Nephron (organoid): ENCODE data around the gene HBB.
"Not testable (repeated sequence)": the region's sequence is repeated elsewhere in the genome, so short reads cannot be mapped to it uniquely, and the experiment has no call there.

Experiments used
- H3K27ac Mint-ChIP-seq, 3 experiments: 2 replicates each; pipeline ENCODE4 v1.8.0; 2020; ENCODE audit warnings: mixed read lengths in 3 of 3, mild to moderate bottlenecking in 2 of 3, moderate library complexity in 1 of 3
- H3K27me3 Mint-ChIP-seq: 2 replicates; pipeline ENCODE4 v1.8.0; 2021; ENCODE audit warnings: low read depth, mild to moderate bottlenecking, moderate library complexity, mixed read lengths
- H3K36me3 Mint-ChIP-seq: 2 replicates; pipeline ENCODE4 v1.8.0; 2020; ENCODE audit warnings: low read depth, mixed read lengths
- H3K4me1 Mint-ChIP-seq: 2 replicates; pipeline ENCODE4 v1.8.0; 2020; ENCODE audit warnings: mixed read lengths
- H3K4me3 Mint-ChIP-seq, 3 experiments: 2 replicates each; pipeline ENCODE4 v1.8.0; 2020; ENCODE audit warnings: mild to moderate bottlenecking in 3 of 3, mixed read lengths in 3 of 3, moderate library complexity in 2 of 3
- H3K9me3 Mint-ChIP-seq: 2 replicates; pipeline ENCODE4 v1.8.0; 2020; ENCODE audit warnings: mixed read lengths
- TF ChIP-seq, protein P1 (sequence below), 3 experiments: fragments of 200-600 bp; sonication (generic); IDR thresholded peaks; one replicate each; pipeline ENCODE4 v1.5.0; 2021; ENCODE audit warnings: antibody characterized with exemption in 3 of 3; ENCODE audit not compliant: unreplicated experiment in 3 of 3

HBB gene

DNA sequence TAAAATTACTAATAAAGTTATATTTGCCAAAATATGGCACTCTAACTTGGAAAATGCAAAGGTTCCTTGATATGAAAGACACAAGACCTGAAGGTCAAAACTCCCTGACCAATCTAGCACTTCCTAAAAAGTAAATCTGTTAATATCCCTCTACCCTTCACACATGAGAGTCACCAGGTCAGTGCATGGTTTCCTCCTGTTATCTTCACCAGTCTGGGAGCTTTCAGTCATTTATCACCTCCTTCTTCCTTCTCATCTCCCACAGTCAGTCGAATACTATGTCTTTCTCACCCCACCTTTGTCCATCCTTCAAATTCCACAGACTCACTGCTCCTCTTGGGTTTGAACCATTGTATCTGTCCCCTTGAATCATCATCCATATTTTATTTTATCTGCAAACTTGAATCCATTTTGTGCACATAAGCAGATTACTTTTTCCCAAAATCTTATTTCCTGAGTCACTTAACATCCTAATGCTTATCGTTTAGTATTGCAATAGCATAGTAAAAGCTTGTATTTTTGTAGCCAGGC, 40.2 kb upstream of the HBB start:
- Mint-ChIP-seq H3K27me3 (no peaks in the 10 kb centered on the region), H3K4me1 (no peaks in the 10 kb centered on the region), H3K9me3 (peaks cover 1% of the 10 kb centered on the region), H3K27ac (no peak overlapping the region), H3K4me3 (no peak overlapping the region), H3K36me3 (no peaks in the 10 kb centered on the region)
- TF ChIP-seq, protein P1, sequence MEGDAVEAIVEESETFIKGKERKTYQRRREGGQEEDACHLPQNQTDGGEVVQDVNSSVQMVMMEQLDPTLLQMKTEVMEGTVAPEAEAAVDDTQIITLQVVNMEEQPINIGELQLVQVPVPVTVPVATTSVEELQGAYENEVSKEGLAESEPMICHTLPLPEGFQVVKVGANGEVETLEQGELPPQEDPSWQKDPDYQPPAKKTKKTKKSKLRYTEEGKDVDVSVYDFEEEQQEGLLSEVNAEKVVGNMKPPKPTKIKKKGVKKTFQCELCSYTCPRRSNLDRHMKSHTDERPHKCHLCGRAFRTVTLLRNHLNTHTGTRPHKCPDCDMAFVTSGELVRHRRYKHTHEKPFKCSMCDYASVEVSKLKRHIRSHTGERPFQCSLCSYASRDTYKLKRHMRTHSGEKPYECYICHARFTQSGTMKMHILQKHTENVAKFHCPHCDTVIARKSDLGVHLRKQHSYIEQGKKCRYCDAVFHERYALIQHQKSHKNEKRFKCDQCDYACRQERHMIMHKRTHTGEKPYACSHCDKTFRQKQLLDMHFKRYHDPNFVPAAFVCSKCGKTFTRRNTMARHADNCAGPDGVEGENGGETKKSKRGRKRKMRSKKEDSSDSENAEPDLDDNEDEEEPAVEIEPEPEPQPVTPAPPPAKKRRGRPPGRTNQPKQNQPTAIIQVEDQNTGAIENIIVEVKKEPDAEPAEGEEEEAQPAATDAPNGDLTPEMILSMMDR (IDR thresholded peaks at IDR 0.05; ENCODE audit: unreplicated experiment in 3 of 3): no peak

DNA sequence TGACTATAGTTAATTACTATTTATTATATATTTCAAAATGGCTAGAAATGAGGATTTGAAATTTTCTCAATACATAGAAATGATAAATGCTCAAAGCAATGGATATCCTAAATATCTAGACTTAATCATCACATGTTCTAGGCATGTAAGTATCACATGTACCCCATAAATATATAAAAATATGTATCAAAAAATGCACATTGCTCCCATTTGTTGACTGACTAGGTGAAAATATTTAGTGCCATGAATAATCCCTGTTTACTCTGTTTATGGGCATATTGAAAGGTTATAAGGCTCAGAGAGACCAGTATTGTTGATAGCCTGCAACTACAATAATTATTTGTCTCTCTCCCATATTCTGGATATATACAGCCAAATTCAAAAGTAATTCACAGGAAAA, 39.7 kb upstream of the HBB start:
- H3K27ac Mint-ChIP-seq: no peak overlapping the region
- peaks cover 2% of the 10 kb centered on the region for H3K9me3 Mint-ChIP-seq
- H3K4me1 Mint-ChIP-seq: no peaks in the 10 kb centered on the region

DNA sequence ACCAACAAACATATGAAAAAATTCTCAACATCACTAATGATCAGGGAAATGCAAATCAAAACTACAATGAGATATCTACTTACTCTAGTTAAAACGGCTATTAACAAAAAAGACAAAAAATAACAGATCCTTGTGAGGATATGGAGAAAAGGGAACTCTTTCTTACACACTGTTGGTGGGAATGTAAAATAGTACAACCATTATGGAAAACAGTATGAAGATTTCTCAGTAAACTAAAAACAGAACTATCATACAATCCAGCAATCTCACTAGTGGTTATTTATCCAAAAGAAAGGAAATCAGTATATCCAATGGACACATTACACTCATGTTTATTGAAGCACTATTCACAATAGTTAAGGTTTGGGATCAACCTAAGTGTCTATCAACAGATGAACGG, 39.0 kb upstream of the HBB start:
- Mint-ChIP-seq H3K4me3 (no peak overlapping the region), H3K4me1 (no peaks in the 10 kb centered on the region), H3K9me3 (peaks cover 8% of the 10 kb centered on the region), H3K27me3 (no peaks in the 10 kb centered on the region), H3K36me3 (no peaks in the 10 kb centered on the region), H3K27ac (no peak overlapping the region)
- TF ChIP-seq, protein P1 (IDR thresholded peaks at IDR 0.05; ENCODE audit: unreplicated experiment in 3 of 3): no peak

More for the DNA sequence above, 39.7 kb upstream of the HBB start:
- H3K27me3 Mint-ChIP-seq: no peaks in the 10 kb centered on the region
- no peaks in the 10 kb centered on the region for H3K36me3 Mint-ChIP-seq
- TF ChIP-seq, protein P1 (IDR thresholded peaks at IDR 0.05; ENCODE audit: unreplicated experiment in 3 of 3): no peak
- H3K4me3 Mint-ChIP-seq: no peak overlapping the region

DNA sequence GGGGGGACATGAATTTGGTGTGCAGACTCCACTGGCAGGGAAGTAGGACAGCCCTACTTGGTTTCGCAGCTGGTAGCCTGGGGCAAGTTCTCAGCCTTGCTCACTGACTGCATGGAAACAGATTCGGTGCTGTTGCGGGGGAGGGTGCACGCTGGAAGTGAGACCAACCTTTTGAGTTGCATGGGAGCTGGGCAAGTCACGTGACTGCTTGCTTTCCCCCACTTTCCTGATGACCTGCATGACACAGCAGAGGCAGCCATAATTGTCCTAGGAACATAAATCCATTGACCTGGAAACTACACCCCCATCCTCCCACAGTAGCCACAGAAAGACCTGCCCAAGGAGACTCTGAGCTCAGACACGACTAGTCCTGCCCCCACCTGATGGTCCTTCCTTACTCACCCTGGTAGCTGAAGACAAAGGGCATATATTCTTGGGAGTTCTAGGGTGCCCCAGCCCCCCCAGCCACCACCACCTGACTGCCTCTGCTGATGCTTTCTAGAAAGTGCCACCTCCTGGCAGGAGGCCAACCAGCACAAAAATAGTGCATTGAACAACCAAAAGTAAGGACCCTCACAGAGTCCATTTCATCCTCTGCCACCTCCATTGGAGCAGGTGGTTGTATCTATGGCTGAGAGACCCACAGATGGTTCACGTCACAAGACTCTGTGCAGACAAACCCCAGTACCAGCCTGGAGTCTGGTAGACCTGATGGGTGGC, 31.8 kb upstream of the HBB start:
- TF ChIP-seq, protein P1 (IDR thresholded peaks at IDR 0.05; ENCODE audit: unreplicated experiment in 3 of 3): no peak
- H3K27ac Mint-ChIP-seq: no peak overlapping the region
- no peaks in the 10 kb centered on the region for H3K36me3 Mint-ChIP-seq
- H3K4me3 Mint-ChIP-seq: no peak overlapping the region
- H3K9me3 Mint-ChIP-seq: peaks cover 24% of the 10 kb centered on the region
- H3K27me3 Mint-ChIP-seq: no peaks in the 10 kb centered on the region
- H3K4me1 Mint-ChIP-seq: no peaks in the 10 kb centered on the region

- Mint-ChIP-seq H3K4me3 (no peak overlapping the region), H3K9me3 (peaks cover 24% of the 10 kb centered on the region), H3K4me1 (no peaks in the 10 kb centered on the region), H3K36me3 (no peaks in the 10 kb centered on the region), H3K27ac (no peak overlapping the region), H3K27me3 (no peaks in the 10 kb centered on the region)
- TF ChIP-seq, protein P1 (IDR thresholded peaks at IDR 0.05; ENCODE audit: unreplicated experiment in 3 of 3): no peak
These were observed 30.4 kb upstream of the HBB start for GRCh38 chr11:5257296-5257695.

- H3K27me3 Mint-ChIP-seq, H3K4me3 Mint-ChIP-seq, H3K27ac Mint-ChIP-seq, H3K36me3 Mint-ChIP-seq, H3K9me3 Mint-ChIP-seq, H3K4me1 Mint-ChIP-seq: not testable (repeated sequence)
These were observed 28.0 kb upstream of the HBB start, which contains the start of gene HBG2 for GRCh38 chr11:5254646-5255413. Gene HBG2 (minus strand): TSS chr11:5254781. CDS start chr11:5254728, 53 bp downstream.

GRCh38 chr11:5254023-5254422, 27.2 kb upstream of the HBB start:
- H3K27me3 Mint-ChIP-seq, H3K36me3 Mint-ChIP-seq, H3K4me3 Mint-ChIP-seq, H3K4me1 Mint-ChIP-seq, H3K27ac Mint-ChIP-seq, H3K9me3 Mint-ChIP-seq: not testable (repeated sequence)

DNA sequence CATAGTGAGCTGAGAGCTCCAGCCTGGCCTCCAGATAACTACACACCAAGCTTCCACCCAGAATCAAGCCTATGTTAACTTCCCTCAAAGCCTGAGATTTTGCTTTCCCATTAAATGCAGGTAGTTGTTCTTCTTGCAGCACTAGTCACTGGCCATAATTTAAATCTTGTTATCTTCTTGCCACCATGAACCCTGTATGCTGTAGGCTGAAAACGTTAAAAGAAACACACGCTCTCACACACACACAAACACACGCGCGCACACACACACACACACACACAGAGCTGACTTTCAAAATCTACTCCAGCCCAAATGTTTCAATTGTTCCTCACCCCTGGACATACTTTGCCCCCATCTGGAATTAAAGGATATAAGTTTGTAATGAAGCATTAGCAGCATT, 26.6 kb upstream of the HBB start:
- H3K36me3 Mint-ChIP-seq, H3K9me3 Mint-ChIP-seq, H3K4me3 Mint-ChIP-seq, H3K27ac Mint-ChIP-seq, H3K4me1 Mint-ChIP-seq, H3K27me3 Mint-ChIP-seq: not testable (repeated sequence)
